ENCODE measurements around the gene SMIM44.

Gene SMIM44

DNA sequence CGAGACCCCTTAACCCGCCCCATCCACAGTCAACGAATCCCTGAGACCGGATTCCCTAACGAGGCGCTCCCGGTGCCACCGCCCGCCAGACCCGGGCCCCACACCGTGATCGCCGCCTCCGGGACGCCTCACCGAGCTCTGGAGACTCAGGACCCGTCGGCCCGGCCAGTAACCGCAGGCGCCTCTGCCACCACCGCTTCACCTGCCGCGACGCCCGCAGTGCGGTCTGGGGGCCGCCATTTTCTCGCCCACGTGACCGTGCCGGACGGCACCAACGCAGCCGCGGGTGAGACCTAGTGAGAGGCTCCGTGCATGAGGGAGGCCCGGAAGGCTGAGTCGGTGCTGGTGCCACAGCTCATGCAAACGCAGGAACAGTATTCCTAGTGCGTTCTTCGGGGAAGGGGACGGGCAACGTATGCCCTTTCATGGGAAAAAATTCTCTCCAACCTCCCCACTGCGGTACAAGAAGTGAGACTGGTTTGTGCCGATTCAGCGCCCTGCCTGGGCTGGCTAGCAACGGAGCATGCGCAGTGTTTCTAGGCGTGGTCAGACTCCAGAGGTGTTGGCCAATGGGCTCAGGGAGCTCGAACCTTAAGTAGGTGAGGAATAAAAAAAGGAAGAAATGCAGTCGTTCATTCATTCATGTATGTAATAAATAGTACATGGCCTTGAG, 17.3 kb upstream of the SMIM44 start, which contains the start of gene DOHH:
Gene DOHH (minus strand): TSS at position 246 of the 673 bp plus-strand sequence. CDS start 3,860 bp downstream, outside the sequence.
- DNase-seq (ENCODE audit: low spot score), result peak; percentile 100

- peak; percentile 26 for DNase-seq (ENCODE audit: low spot score)
Measured at GRCh38 chr19:3499738-3500428, 16.6 kb upstream of the SMIM44 start.

DNA sequence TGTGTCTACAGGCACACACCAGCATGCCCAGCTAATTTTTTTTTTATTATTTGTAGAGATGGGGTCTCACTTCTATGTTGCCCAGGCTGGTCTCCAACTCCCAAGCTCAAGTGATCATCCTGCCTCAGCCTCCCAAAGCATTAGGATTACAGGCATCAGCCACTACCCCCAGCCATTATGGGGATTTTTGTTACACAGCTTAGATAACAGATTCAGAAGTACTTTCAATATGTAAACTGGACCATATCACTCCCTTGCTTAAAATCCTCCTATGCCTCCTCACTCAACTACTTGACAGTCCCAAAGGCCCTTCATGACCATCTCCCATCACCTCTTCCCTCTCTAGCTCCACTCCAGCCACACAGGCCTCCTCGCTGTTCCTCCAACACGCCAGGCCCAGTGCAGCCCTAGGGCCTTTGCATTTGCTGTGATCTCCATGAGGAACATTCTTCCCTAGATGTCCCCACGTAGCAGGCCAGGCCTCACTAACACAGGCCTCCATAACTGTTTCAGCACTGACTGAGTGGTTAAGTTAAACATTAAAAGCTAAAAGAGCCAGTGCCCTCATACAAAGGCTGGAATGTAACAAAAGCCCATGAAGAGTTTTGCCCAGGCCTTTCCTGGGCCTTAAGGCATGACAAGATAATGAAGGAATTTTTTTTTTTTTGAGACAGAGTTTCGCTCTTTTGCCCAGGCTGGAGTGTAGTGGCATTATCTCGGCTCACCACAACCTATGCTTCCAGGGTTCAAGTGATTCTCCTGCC, 14.7 kb upstream of the SMIM44 start:
- no peak for DNase-seq (ENCODE audit: low spot score)

DNA sequence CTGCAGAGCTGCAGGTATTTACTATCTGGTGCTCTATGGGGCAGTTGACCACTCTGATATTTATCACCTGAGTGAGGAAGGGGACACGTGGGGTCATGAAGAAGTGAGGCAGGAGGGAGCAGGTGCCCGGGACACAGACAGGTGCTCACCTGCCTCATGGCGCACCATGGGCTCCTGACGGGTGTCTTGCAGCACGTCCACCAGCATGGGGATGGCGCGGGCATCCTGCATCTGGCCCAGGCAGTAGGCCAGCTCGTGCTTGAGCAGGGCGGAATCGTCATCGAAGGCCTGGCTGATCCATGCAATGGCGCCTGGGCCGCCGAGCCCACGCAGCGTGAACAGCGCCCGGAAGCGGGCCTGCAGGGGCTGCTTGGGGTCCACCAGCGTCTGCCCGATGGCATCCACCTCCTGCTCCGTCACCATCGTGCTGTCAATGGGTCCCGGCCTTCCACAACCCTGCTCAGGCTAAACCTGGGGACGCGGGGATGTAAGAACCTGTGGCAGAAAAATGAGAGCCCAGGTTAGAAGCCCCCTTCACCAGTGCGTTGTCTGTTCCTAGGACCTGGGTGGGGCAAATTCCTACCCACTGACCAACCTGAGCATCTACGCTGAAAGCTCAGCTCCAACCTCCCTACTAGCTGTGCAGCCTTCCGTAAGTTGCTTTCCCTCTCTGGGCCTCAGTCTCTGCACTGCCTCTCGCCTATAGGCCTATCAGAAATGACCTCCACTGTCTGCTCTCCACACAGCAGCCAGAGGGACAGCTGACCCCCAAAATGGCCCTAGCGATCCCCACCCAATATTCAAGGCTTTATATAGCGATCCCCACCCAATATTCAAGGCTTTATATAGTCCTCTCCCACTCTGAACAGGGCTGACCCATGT, 13.4 kb upstream of the SMIM44 start:
- no peak for DNase-seq (ENCODE audit: low spot score)

GRCh38 chr19:3494559-3494958, 11.3 kb upstream of the SMIM44 start:
- DNase-seq (ENCODE audit: low spot score), result no peak

- DNase-seq (ENCODE audit: low spot score), result no peak
Measured at GRCh38 chr19:3494051-3494450, 10.8 kb upstream of the SMIM44 start.

DNA sequence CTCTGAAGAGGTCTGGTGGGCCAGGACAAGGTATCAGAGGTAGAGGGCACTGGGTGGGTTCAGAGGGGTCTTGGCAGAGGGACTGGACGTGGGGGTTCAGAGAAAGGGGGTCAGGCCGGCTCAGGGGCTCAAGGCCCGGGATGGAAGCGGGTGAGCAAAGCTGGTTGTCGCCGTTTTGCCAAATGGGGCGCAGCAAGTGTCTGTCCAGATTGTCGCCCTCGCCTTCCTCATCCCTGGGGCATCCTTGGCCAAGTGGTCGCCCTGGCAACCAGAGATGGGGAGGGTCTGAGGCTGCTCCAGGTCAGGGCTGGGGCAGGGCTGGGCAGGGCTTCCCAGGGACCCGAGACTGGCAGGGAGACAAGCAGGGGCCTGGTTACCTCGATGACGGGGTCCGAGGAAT, 10.4 kb upstream of the SMIM44 start:
- DNase-seq (ENCODE audit: low spot score), result no peak

GRCh38 chr19:3492919-3493318, 9.7 kb upstream of the SMIM44 start:
- no peak for DNase-seq (ENCODE audit: low spot score)

DNA sequence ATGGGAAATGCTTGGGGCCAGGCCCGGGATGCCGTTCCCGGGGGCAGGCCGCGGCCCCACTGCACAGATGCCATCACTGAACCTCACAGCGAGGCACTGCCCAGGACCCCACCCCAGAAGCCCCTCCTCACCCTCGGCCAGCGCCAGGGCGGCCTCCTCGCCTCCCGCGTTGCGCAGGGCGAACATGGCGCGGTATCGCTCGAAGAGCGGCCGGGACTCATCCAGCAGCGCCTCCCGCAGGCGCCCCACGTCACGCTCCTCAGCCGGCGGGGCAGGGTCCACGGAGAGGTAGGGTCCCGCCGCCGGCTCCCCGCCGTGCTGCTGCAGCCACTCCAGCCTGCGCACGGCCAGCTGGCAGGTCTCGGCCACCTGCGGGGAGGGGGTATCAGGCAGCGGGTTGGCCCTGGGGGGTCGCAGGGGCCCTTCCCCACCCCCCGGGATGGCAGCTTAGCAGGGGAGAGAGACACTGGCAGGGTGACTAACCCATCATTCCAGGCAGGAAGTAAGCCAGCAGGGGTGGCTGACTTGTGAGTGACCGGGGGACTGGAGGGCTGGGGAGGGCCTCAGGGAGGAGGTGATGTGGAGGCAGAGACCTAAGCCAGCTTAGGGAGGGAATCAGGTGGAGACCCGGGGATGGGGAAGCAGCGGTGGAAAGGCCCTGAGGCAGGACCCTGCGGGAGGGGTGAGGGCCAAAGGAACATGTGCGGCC, 9.0 kb upstream of the SMIM44 start:
- DNase-seq (ENCODE audit: low spot score), result no peak

DNA sequence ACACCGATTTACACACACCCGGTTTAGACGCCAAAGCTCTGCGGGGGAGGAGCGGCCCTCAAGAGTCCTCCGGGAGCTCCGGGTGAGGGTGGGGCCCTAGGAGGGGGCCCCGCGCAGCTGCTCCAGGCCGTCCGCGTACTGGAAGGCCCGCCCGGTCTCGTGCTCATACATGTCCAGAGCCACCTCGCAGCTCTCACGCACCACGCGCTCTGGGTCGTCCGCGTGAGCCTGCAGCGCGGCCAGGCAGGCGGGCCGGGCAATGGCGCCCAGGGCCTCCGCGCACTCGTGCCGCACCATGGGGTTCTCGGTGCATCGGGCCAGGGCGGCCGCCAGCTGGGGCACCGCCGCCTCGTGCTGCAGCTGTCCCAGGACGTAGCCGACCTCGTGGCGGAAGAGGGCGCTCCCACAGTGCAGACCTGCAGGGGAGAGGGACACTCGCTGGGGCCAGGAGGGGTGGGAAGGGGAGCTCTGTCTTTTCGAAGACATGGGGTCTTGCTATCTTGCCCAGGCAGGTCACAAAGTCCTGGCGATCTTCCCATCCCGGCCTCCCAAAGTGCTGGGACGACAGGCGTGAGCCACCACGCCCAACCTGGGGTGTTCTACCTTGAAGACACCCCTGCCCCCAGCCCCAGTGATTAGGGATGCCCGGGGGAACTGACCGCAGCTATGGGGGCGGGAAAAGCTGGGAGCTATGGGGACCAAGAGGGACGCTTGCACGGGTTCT, 8.3 kb upstream of the SMIM44 start:
- no peak for DNase-seq (ENCODE audit: low spot score)

DNA sequence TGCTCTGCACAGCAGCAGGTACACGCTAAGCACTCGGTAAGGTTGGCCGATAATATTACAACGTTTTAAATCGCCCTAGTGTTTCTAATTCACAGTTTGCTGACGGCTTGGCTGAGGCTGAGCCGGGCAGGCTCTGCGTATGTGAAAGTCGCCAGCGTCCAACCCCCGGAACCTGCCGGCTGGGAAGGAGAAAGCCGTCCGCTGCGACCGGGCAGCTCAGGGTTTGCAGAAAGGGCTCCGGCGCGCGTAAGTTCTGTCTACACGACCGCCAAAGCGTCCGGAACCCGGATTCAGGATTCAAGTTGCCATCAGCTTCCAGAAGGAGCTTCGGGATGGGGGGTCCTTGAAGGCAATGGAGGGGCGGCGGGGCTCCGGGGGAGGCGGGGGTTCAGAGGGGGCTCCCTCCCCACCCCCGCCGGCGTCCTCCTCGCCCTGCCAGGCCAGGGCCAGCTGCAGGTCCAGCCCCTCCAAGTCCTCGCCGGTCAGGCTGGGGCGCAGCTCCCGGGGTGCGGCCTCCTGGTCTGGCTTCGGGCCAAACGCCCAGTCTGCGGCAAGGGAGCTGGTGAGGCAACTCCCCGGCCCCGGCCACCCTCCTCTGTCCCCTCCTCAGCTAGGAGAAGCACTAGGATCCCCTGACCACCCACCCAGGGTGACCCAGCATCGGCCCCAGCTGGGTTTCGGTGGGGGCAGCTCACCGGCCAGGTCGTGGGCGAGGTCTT, 575 bp downstream of the SMIM44 start:
- DNase-seq (ENCODE audit: low spot score), result no peak

GRCh38 chr19:3481241-3482090, 1.8 kb downstream of the SMIM44 start:
- no peak for DNase-seq (ENCODE audit: low spot score)

DNA sequence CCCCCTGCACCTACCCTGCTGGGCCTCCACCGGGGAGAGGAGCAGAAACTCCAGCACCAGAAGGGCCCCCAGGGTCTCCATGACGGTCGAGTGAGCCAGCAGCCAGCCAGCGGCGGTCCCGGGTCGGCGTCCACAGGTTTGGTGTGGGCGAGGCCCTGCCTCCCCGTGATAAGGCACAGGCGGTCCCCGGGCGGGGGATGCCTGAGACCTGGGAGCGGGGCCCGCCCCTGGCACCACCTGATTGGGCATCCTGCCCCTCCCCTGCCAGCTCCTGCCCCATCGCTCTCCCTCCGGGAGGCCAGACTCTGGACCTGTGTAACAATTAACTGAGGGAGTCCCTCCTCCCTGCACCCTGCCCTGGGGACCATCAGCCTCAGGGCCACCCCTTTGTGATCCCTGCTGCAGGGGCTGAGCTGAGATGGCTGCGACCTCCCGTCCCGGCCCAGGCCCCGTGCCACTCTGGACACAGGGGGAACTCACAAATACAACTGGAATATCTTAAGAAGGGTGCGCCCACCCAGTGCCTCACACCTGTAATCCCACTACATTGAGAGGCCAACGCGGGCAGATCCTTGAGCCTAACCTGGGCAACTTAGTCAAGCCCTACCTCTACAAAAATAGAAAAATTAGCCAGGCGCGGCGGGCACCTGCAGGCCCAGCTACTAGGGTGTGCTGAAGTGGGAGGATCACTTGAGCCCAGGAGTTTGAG, 2.7 kb downstream of the SMIM44 start, which contains the start of gene SMIM24:
Gene SMIM24 (minus strand): TSS at position 143 of the 709 bp plus-strand sequence. CDS start 62 bp downstream, at position 81.
- DNase-seq (ENCODE audit: low spot score), result peak; percentile 34

GRCh38 chr19:3479834-3480215, 3.4 kb downstream of the SMIM44 start:
- DNase-seq (ENCODE audit: low spot score), result peak; percentile 37

GRCh38 chr19:3479177-3479833, 3.9 kb downstream of the SMIM44 start:
- DNase-seq (ENCODE audit: low spot score), result peak; percentile 55

- no peak for DNase-seq (ENCODE audit: low spot score)
Measured at GRCh38 chr19:3478409-3479176, 4.6 kb downstream of the SMIM44 start.

- no peak for DNase-seq (ENCODE audit: low spot score)
Measured at GRCh38 chr19:3477951-3478350, 5.3 kb downstream of the SMIM44 start.

Data from hematopoietic multipotent progenitor cell treated with erythropoietin and hydrocortisone succinate and interleukin-3 and kit ligand, for 17 days (in vitro differentiated cells).